ENCODE measurements around the gene RGS7.

GRCh38 chr1:240737298-240737697, 619.7 kb downstream of the RGS7 start:
- TF ChIP-seq CTCF (IDR thresholded peaks at IDR 0.05): no peak
- no peak for TF ChIP-seq EP300 (IDR thresholded peaks at IDR 0.05)
- TF ChIP-seq POLR2A (IDR thresholded peaks at IDR 0.05): no peak

Data from gastroesophageal sphincter (tissue), 3 donors.